ENCODE data around the gene LRRC28.

The LRRC28 gene

GRCh38 chr15:99328106-99329072, 77.1 kb downstream of the LRRC28 start:
- Histone ChIP-seq H3K4me3 (ENCODE audit: insufficient read length, low read depth) (no peak overlapping the region), H3K9ac (ENCODE audit: insufficient read length, low read depth) (no peak overlapping the region), H3K4me1 (ENCODE audit: insufficient read depth, insufficient read length) (no peaks in the 10 kb centered on the region), H3K9me3 (ENCODE audit: insufficient read depth, low read length) (no peaks in the 10 kb centered on the region), H3K27me3 (ENCODE audit: insufficient read depth, insufficient read length) (no peaks in the 10 kb centered on the region), H3K36me3 (ENCODE audit: insufficient read depth, insufficient read length, low read length) (no peaks in the 10 kb centered on the region)
- TF ChIP-seq SUZ12 (IDR thresholded peaks at IDR 0.05; ENCODE audit: extremely low read depth, insufficient read depth, insufficient read length) (no peak), YY1 (IDR thresholded peaks at IDR 0.05; ENCODE audit: insufficient read depth, insufficient read length) (no peak), ZNF274 (IDR thresholded peaks at IDR 0.05; ENCODE audit: low read depth, low read length) (no peak)
- DNase-seq (ENCODE audit: low read depth, low spot score), result no peak

DNA sequence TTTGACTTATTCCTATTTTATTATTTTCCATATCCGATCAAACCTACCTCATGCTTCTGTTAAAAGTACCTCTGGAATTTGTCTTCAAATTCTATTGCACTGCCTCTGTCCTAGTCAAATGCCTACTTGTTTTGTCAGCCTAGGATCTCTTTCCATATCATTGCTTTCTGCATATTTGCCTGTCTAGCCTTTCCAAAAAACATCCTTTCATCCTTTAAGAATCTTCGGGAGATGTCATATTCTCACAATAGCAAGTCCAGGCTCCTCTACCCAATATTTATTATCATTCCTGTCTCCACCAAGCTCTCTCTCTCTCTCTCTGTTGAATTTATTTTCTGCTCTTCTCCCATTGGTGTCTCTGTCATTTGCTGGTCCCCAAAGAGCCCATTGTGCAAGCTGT, 80.1 kb downstream of the LRRC28 start:
- Histone ChIP-seq H3K4me3 (ENCODE audit: insufficient read length, low read depth) (no peak overlapping the region), H3K27me3 (ENCODE audit: insufficient read depth, insufficient read length) (no peaks in the 10 kb centered on the region), H3K9ac (ENCODE audit: insufficient read length, low read depth) (no peak overlapping the region), H3K9me3 (ENCODE audit: insufficient read depth, low read length) (no peaks in the 10 kb centered on the region), H3K4me1 (ENCODE audit: insufficient read depth, insufficient read length) (no peaks in the 10 kb centered on the region), H3K36me3 (ENCODE audit: insufficient read depth, insufficient read length, low read length) (no peaks in the 10 kb centered on the region)
- TF ChIP-seq ZNF274 (IDR thresholded peaks at IDR 0.05; ENCODE audit: low read depth, low read length) (no peak), YY1 (IDR thresholded peaks at IDR 0.05; ENCODE audit: insufficient read depth, insufficient read length) (no peak), SUZ12 (IDR thresholded peaks at IDR 0.05; ENCODE audit: extremely low read depth, insufficient read depth, insufficient read length) (no peak)
- no peak for DNase-seq (ENCODE audit: low read depth, low spot score)

GRCh38 chr15:99333413-99333812, 82.1 kb downstream of the LRRC28 start:
- DNase-seq (ENCODE audit: low read depth, low spot score), result no peak
- H3K4me3 ChIP-seq (ENCODE audit: insufficient read length, low read depth), result no peak overlapping the region
- H3K9me3 ChIP-seq (ENCODE audit: insufficient read depth, low read length), result no peaks in the 10 kb centered on the region
- H3K36me3 ChIP-seq (ENCODE audit: insufficient read depth, insufficient read length, low read length), result no peaks in the 10 kb centered on the region
- TF ChIP-seq YY1 (IDR thresholded peaks at IDR 0.05; ENCODE audit: insufficient read depth, insufficient read length) (no peak), ZNF274 (IDR thresholded peaks at IDR 0.05; ENCODE audit: low read depth, low read length) (no peak), SUZ12 (IDR thresholded peaks at IDR 0.05; ENCODE audit: extremely low read depth, insufficient read depth, insufficient read length) (no peak)
- H3K9ac ChIP-seq (ENCODE audit: insufficient read length, low read depth), result no peak overlapping the region
- H3K27me3 ChIP-seq (ENCODE audit: insufficient read depth, insufficient read length), result no peaks in the 10 kb centered on the region
- H3K4me1 ChIP-seq (ENCODE audit: insufficient read depth, insufficient read length), result no peaks in the 10 kb centered on the region

GRCh38 chr15:99333981-99334380, 82.7 kb downstream of the LRRC28 start:
- Histone ChIP-seq H3K9me3 (ENCODE audit: insufficient read depth, low read length) (no peaks in the 10 kb centered on the region), H3K9ac (ENCODE audit: insufficient read length, low read depth) (no peak overlapping the region), H3K4me3 (ENCODE audit: insufficient read length, low read depth) (no peak overlapping the region), H3K27me3 (ENCODE audit: insufficient read depth, insufficient read length) (no peaks in the 10 kb centered on the region), H3K4me1 (ENCODE audit: insufficient read depth, insufficient read length) (no peaks in the 10 kb centered on the region), H3K36me3 (ENCODE audit: insufficient read depth, insufficient read length, low read length) (no peaks in the 10 kb centered on the region)
- no peak for DNase-seq (ENCODE audit: low read depth, low spot score)
- TF ChIP-seq YY1 (IDR thresholded peaks at IDR 0.05; ENCODE audit: insufficient read depth, insufficient read length), result no peak

DNA sequence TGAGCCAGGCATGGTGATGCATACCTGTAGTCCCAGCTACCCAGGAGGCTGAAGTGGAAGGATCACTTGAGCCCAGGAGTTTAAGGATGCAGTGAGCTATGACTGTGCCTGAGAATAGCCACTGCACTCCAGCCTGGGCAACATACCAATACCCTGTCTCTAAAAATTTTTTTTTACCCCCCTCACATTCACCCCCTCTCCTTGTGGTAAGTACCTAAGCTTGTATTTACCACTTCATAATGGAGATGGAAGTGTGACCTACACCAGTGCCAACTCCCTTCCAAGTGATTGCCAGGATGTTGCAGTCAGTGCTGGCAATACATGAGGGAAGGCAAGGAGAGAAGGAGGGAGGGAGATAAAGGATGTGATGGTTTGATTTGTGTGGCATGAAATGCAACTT, 84.2 kb downstream of the LRRC28 start:
- H3K27me3 ChIP-seq (ENCODE audit: insufficient read depth, insufficient read length), result no peaks in the 10 kb centered on the region
- no peak overlapping the region for H3K4me3 ChIP-seq (ENCODE audit: insufficient read length, low read depth)
- DNase-seq (ENCODE audit: low read depth, low spot score), result no peak
- TF ChIP-seq ZNF274 (IDR thresholded peaks at IDR 0.05; ENCODE audit: low read depth, low read length) (no peak), SUZ12 (IDR thresholded peaks at IDR 0.05; ENCODE audit: extremely low read depth, insufficient read depth, insufficient read length) (no peak), YY1 (IDR thresholded peaks at IDR 0.05; ENCODE audit: insufficient read depth, insufficient read length) (no peak)
- no peak overlapping the region for H3K9ac ChIP-seq (ENCODE audit: insufficient read length, low read depth)
- H3K36me3 ChIP-seq (ENCODE audit: insufficient read depth, insufficient read length, low read length), result no peaks in the 10 kb centered on the region
- H3K4me1 ChIP-seq (ENCODE audit: insufficient read depth, insufficient read length), result no peaks in the 10 kb centered on the region
- H3K9me3 ChIP-seq (ENCODE audit: insufficient read depth, low read length), result no peaks in the 10 kb centered on the region

DNA sequence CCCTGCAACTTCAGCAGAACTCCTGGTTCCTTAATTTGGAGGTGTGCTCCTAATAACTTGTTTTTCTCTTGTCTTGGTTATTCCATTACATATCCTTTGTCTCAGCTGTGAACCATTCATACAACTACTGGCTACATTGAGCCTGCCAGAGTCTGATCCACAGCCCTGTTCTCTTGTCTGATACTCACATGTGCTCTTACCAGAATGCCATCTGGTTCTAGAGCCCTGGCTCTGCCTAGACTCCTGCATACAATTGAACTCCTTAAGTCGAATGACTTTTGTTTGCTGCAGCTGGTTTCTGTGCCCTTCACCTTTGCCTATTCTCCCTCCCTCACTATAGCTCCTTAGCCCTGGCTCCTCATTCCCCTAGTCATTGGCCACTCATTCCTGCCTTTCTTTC, 85.5 kb downstream of the LRRC28 start:
- no peak overlapping the region for H3K4me3 ChIP-seq (ENCODE audit: insufficient read length, low read depth)
- no peak overlapping the region for H3K9ac ChIP-seq (ENCODE audit: insufficient read length, low read depth)
- no peak for DNase-seq (ENCODE audit: low read depth, low spot score)
- no peaks in the 10 kb centered on the region for H3K27me3 ChIP-seq (ENCODE audit: insufficient read depth, insufficient read length)
- TF ChIP-seq YY1 (IDR thresholded peaks at IDR 0.05; ENCODE audit: insufficient read depth, insufficient read length) (no peak), SUZ12 (IDR thresholded peaks at IDR 0.05; ENCODE audit: extremely low read depth, insufficient read depth, insufficient read length) (no peak), ZNF274 (IDR thresholded peaks at IDR 0.05; ENCODE audit: low read depth, low read length) (no peak)
- no peaks in the 10 kb centered on the region for H3K36me3 ChIP-seq (ENCODE audit: insufficient read depth, insufficient read length, low read length)
- no peaks in the 10 kb centered on the region for H3K4me1 ChIP-seq (ENCODE audit: insufficient read depth, insufficient read length)
- no peaks in the 10 kb centered on the region for H3K9me3 ChIP-seq (ENCODE audit: insufficient read depth, low read length)

- TF ChIP-seq YY1 (IDR thresholded peaks at IDR 0.05; ENCODE audit: insufficient read depth, insufficient read length), result no peak
- no peak for TF ChIP-seq SUZ12 (IDR thresholded peaks at IDR 0.05; ENCODE audit: extremely low read depth, insufficient read depth, insufficient read length)
- TF ChIP-seq ZNF274 (IDR thresholded peaks at IDR 0.05; ENCODE audit: low read depth, low read length), result no peak
- Histone ChIP-seq H3K4me1 (ENCODE audit: insufficient read depth, insufficient read length) (no peaks in the 10 kb centered on the region), H3K4me3 (ENCODE audit: insufficient read length, low read depth) (no peak overlapping the region), H3K9me3 (ENCODE audit: insufficient read depth, low read length) (no peaks in the 10 kb centered on the region), H3K9ac (ENCODE audit: insufficient read length, low read depth) (no peak overlapping the region), H3K36me3 (ENCODE audit: insufficient read depth, insufficient read length, low read length) (no peaks in the 10 kb centered on the region), H3K27me3 (ENCODE audit: insufficient read depth, insufficient read length) (no peaks in the 10 kb centered on the region)
- no peak for DNase-seq (ENCODE audit: low read depth, low spot score)
Measured at GRCh38 chr15:99340347-99340746, 89.1 kb downstream of the LRRC28 start.

Measured in NT2/D1 (cell line).